Cardiac fibroblast (primary cell): ENCODE results near the gene MAP4.

Source experiments
- DNase-seq, 2 donors: peaks; one replicate each; pipeline versions ENCODE4 v3.0.0 to v3.0.0-alpha.2; 2010; ENCODE audit warnings: low read depth in 2 of 2
- H3K4me3 ChIP-seq, 2 donors: replicated peaks in 1 of 2; 1 replicate in 1 of 2; 2 replicates in 1 of 2; pipeline ENCODE4 v1.5.1; 2011; ENCODE audit warnings: low read depth in 2 of 2, low read length in 2 of 2, mild to moderate bottlenecking in 2 of 2, moderate library complexity in 1 of 2
- CTCF ChIP-seq: IDR thresholded peaks from one replicate; pipeline ENCODE4 v1.5.1; 2011; ENCODE audit warnings: low read depth, mild to moderate bottlenecking, low read length, inconsistent platforms

The MAP4 gene

DNA sequence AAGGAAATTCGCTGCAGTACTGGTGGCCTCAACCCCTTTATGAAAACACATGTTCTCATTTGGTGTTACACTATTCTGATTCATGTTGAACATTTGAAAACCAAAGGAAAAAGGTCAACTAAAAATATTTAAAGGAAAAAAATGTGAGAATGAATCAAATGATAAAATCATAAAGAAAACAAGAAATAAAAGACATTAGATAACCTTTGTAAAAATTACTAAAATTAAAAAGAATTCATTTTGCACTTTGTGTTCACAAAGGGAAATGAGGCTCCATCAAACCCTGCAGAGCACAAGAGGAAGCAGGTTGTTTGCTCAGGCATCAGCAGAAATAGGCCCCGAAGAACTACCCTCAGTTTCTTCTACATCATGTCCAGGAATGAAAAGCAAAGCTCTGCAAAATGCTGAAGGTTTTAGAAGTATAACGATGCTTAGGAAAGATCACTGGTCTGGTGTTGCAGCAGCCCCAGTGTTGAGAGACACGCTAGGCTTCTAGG lies 41.2 kb downstream of the MAP4 start:
- no peak for TF ChIP-seq CTCF
- H3K4me3 ChIP-seq: no peak overlapping the region
- DNase-seq: no peak

GRCh38 chr3:47971081-47971480 lies 45.1 kb downstream of the MAP4 start:
- TF ChIP-seq CTCF: no peak
- no peak for DNase-seq
- H3K4me3 ChIP-seq: no peak overlapping the region

- no peak for TF ChIP-seq CTCF
- H3K4me3 ChIP-seq: no peak overlapping the region
- no peak for DNase-seq
Measured at GRCh38 chr3:47964740-47965139, 51.5 kb downstream of the MAP4 start.

DNA sequence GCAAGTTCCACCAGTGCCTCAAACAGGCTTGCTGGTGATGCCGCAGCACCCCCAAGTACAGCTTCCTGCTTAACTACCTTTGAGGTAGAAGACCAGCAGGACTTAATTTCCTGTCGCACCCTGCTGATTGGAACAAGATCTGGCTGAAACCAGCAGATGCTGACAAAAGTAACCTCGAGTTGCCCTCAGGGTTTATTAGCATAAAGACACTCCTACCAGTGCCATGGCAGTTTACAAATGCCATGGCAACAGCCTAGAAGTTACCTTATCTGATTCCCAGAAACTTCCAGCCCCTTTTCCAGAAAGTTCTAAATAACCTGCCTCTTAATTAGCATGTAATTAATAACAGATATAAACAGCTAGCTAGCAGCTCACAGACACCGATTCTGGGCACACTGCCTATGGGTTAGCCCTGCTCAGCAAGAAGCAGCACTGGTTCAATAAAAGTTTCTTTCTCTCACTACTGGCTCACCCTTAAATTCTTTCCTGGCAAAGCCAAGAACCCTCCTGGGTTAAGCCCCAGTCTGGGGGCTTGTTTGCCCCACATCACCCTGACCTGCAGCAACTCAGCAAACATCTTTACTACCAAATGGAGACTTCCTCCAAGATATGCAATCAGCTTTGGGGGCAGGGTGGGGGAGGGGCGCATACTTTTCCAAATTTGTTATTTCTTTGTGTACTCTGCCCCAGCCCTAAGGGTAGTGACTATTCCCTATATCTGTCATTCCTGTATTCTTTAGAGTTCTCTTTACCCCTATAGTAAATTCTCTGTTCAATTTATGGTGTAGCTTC lies 54.2 kb downstream of the MAP4 start:
- H3K4me3 ChIP-seq: no peak overlapping the region
- DNase-seq: peak in 1 of 2 donors; percentile 34
- TF ChIP-seq CTCF: no peak

DNA sequence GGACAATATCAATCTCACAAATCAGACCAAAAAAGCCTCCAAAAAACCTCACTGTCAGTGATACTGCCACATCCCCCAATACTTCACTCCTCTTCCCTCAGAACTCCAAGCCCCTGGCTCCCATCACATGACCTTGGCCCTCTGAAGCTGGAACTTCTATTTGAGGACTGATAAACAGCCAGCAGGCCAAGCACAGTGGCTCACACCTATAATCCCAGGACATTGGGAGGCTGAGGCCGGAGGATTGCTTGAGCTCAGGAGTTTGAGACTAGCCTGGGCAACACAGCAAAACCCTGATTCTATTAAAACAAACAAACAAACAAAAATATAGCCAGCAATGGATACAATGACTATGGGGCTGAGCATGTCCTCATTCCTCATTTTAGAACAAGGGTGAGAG lies 55.2 kb downstream of the MAP4 start:
- no peak for DNase-seq
- no peak for TF ChIP-seq CTCF
- H3K4me3 ChIP-seq: no peak overlapping the region

DNA sequence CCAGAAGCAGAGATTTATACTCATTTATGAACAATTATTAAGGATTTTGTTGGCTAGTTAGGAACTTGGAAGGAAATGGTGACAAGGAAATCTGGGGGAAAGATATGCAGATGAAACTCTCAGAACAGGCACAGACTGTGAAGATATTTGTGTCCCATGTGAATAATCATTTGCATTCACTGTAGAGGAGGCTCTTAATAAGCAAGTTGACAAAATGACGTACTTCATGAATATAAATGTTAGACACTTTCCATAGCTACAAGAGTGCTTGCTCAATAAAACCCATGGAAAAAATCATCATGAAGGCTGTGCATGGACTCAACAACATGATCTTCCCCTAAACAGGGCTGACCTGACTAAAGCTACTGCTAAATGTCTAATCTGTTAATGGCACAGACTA lies 59.7 kb downstream of the MAP4 start:
- no peak overlapping the region for H3K4me3 ChIP-seq
- DNase-seq: no peak
- TF ChIP-seq CTCF: no peak
